ENCODE measurements around the gene SORCS2.

The SORCS2 gene

DNA sequence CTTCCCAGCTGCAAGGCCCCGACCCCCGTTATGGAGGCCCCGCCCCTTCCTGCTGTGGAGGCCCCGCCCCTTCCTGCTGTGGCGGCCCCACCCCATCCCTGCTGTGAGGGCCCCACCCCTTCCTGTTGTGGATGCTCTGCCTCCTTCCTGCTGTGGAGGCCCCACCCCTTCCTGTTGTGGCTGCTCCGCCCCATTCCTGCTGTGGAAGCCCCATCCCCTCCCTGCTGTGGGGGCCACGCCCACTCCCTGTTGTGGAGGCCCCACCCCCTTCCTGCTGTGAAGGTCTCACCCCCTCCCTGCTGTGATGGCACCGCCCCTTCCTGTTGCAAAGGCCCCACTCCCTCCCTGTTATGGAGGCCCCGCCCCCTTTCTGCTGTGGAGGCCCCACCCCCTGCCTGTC lies 347.3 kb downstream of the SORCS2 start:
- Histone ChIP-seq H3K36me3 (ENCODE audit: insufficient read depth, low read length) (no peaks in the 10 kb centered on the region), H3F3A (ENCODE audit: insufficient read depth, low read length) (no peaks in the 10 kb centered on the region), H3K9me3 (ENCODE audit: low read length) (no peaks in the 10 kb centered on the region), H4K20me1 (ENCODE audit: insufficient read depth, low read length) (no peaks in the 10 kb centered on the region), H3K4me2 (ENCODE audit: low read length) (no peak overlapping the region), H3K79me2 (ENCODE audit: insufficient read depth, low read length) (no peaks in the 10 kb centered on the region), H3K9ac (ENCODE audit: low read length) (no peak overlapping the region), H3K4me1 (ENCODE audit: insufficient read depth, low read length, severe bottlenecking) (no peaks in the 10 kb centered on the region), H3K27ac (ENCODE audit: low read depth, low read length, poor library complexity, severe bottlenecking) (no peak overlapping the region), H3K4me3 (ENCODE audit: low read depth, low read length, poor library complexity, severe bottlenecking) (no peak overlapping the region), H3K9me2 (ENCODE audit: low read depth, low read length) (no peaks in the 10 kb centered on the region), H3K27me3 (ENCODE audit: insufficient read depth, low read length) (no peaks in the 10 kb centered on the region), H2AFZ (ENCODE audit: low read length) (no peak overlapping the region)
- TF ChIP-seq EZH2 (IDR thresholded peaks at IDR 0.05; ENCODE audit: borderline replicate concordance, low read length), result no peak
- TF ChIP-seq, protein P1, sequence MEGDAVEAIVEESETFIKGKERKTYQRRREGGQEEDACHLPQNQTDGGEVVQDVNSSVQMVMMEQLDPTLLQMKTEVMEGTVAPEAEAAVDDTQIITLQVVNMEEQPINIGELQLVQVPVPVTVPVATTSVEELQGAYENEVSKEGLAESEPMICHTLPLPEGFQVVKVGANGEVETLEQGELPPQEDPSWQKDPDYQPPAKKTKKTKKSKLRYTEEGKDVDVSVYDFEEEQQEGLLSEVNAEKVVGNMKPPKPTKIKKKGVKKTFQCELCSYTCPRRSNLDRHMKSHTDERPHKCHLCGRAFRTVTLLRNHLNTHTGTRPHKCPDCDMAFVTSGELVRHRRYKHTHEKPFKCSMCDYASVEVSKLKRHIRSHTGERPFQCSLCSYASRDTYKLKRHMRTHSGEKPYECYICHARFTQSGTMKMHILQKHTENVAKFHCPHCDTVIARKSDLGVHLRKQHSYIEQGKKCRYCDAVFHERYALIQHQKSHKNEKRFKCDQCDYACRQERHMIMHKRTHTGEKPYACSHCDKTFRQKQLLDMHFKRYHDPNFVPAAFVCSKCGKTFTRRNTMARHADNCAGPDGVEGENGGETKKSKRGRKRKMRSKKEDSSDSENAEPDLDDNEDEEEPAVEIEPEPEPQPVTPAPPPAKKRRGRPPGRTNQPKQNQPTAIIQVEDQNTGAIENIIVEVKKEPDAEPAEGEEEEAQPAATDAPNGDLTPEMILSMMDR (IDR thresholded peaks at IDR 0.05; ENCODE audit: low read length), result no peak

GRCh38 chr4:7540206-7540605 lies 347.9 kb downstream of the SORCS2 start:
- no peaks in the 10 kb centered on the region for H4K20me1 ChIP-seq (ENCODE audit: insufficient read depth, low read length)
- H3K9me2 ChIP-seq (ENCODE audit: low read depth, low read length), result no peaks in the 10 kb centered on the region
- H3K36me3 ChIP-seq (ENCODE audit: insufficient read depth, low read length), result no peaks in the 10 kb centered on the region
- H3K4me1 ChIP-seq (ENCODE audit: insufficient read depth, low read length, severe bottlenecking), result no peaks in the 10 kb centered on the region
- TF ChIP-seq, protein P1 (IDR thresholded peaks at IDR 0.05; ENCODE audit: low read length), result no peak
- no peak for TF ChIP-seq EZH2 (IDR thresholded peaks at IDR 0.05; ENCODE audit: borderline replicate concordance, low read length)
- H3K27me3 ChIP-seq (ENCODE audit: insufficient read depth, low read length), result no peaks in the 10 kb centered on the region
- H3K4me3 ChIP-seq (ENCODE audit: low read depth, low read length, poor library complexity, severe bottlenecking), result no peak overlapping the region
- no peak overlapping the region for H2AFZ ChIP-seq (ENCODE audit: low read length)
- H3K4me2 ChIP-seq (ENCODE audit: low read length), result no peak overlapping the region
- no peak overlapping the region for H3K27ac ChIP-seq (ENCODE audit: low read depth, low read length, poor library complexity, severe bottlenecking)
- H3K79me2 ChIP-seq (ENCODE audit: insufficient read depth, low read length), result no peaks in the 10 kb centered on the region
- no peaks in the 10 kb centered on the region for H3F3A ChIP-seq (ENCODE audit: insufficient read depth, low read length)
- H3K9me3 ChIP-seq (ENCODE audit: low read length), result no peaks in the 10 kb centered on the region
- H3K9ac ChIP-seq (ENCODE audit: low read length), result no peak overlapping the region

DNA sequence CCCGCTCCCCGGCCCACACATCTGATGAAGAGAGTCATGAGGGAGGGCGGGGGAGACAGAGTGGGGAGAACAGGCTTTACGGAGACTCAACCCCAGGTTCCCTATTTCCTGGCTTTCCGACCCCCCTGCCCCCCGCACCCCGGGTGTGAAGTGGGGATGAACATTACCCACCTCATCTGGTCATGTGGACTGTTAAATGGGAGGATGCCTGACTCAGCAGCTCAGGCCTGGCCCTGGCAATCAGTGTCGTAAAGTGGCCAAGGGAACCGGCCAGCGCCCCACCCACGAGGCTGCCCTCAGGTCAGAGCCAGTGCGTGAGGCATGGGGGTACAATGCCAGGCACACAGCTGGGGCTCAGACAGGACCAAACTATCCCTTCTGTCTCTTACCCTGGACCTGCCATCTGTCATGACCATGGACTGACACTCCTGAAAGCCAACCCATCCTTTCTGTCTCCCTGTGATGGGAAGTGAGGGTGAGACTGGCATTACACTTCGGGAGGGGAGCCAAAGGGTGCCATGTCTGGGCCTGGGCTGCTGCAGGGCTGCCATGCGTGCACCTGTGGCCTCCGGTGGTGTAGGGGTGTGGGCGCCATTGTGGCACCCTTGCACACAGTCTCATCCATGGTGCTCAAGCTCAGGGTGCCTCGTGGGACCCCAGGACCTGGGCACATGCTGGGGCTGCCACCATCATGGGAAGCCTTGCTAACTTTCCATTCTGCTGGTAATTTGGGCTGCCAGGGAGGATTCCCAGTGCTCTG lies 348.5 kb downstream of the SORCS2 start:
- no peak overlapping the region for H3K9ac ChIP-seq (ENCODE audit: low read length)
- no peak overlapping the region for H3K27ac ChIP-seq (ENCODE audit: low read depth, low read length, poor library complexity, severe bottlenecking)
- TF ChIP-seq, protein P1 (IDR thresholded peaks at IDR 0.05; ENCODE audit: low read length), result no peak
- no peak for TF ChIP-seq EZH2 (IDR thresholded peaks at IDR 0.05; ENCODE audit: borderline replicate concordance, low read length)
- H4K20me1 ChIP-seq (ENCODE audit: insufficient read depth, low read length), result no peaks in the 10 kb centered on the region
- H3K36me3 ChIP-seq (ENCODE audit: insufficient read depth, low read length), result no peaks in the 10 kb centered on the region
- H3K4me2 ChIP-seq (ENCODE audit: low read length), result no peak overlapping the region
- H2AFZ ChIP-seq (ENCODE audit: low read length), result no peak overlapping the region
- no peaks in the 10 kb centered on the region for H3K27me3 ChIP-seq (ENCODE audit: insufficient read depth, low read length)
- H3K9me3 ChIP-seq (ENCODE audit: low read length), result no peaks in the 10 kb centered on the region
- no peaks in the 10 kb centered on the region for H3K9me2 ChIP-seq (ENCODE audit: low read depth, low read length)
- H3K79me2 ChIP-seq (ENCODE audit: insufficient read depth, low read length), result no peaks in the 10 kb centered on the region
- no peaks in the 10 kb centered on the region for H3K4me1 ChIP-seq (ENCODE audit: insufficient read depth, low read length, severe bottlenecking)
- H3F3A ChIP-seq (ENCODE audit: insufficient read depth, low read length), result no peaks in the 10 kb centered on the region
- no peak overlapping the region for H3K4me3 ChIP-seq (ENCODE audit: low read depth, low read length, poor library complexity, severe bottlenecking)

Data from OCI-LY1 (cell line).